ENCODE measurements around the gene ATP5IF1.

ATP5IF1 gene

DNA sequence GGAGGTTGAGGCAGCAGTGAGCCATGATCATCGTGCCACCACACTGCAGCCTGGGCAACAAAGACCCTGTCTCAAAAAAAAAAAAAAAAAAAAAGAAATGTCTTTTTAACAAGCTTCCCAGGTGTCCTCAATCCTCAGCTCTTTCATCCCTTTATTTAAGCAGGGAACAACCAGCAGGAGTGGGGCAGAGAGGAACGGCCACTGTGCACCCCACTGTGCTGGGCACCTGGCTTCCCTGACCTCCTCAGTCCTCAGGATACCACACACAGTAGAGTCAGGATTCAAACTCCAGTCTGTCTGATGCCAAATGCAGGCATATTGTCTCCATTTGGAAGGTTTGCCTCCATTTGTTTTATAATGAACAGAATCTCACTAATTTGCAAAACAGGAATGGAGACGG is 39.6 kb upstream of the ATP5IF1 start:
- no peak for TF ChIP-seq CTCF (IDR thresholded peaks at IDR 0.05; ENCODE audit: control insufficient read depth, extremely low read depth, insufficient read depth)
- no peak for DNase-seq (ENCODE audit: low read depth)
- no peak overlapping the region for H3K4me3 ChIP-seq (ENCODE audit: low read depth, low read length)

DNA sequence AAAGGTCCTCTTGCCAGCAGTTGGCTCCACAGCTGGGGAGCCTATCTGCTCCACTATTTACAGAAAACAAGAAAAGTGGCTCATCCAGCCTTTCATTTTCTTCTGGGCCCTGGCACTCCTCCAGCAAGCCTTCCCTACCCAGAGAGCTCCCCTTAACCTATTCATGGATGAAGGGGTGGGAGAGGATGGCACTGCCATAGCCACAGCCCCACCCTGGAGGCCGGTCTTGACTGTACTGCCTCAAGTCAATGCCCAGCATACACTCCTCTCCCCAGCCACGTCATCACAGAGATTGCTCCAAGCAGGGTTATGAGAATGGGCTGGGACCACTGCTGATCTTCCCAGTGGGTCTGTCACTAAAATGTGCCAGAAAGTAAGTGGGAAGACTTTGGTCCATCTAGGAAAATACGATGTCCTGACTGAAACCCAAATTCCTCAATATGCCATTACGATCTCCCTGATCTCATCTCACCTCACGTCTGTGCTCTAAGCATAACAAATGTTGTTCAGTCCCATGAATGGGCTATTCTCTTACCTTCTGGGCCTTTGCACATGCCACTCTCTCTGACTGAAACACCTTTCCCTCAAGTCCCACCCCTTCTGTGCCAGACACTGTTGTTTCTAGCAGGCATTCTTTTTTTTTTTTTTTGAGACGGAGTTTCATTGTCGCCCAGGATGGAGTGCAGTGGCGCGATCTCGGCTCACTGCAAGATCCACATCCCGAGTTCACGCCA is 38.1 kb upstream of the ATP5IF1 start:
- DNase-seq (ENCODE audit: low read depth): no peak
- no peak for TF ChIP-seq CTCF (IDR thresholded peaks at IDR 0.05; ENCODE audit: control insufficient read depth, extremely low read depth, insufficient read depth)
- no peak overlapping the region for H3K4me3 ChIP-seq (ENCODE audit: low read depth, low read length)

DNA sequence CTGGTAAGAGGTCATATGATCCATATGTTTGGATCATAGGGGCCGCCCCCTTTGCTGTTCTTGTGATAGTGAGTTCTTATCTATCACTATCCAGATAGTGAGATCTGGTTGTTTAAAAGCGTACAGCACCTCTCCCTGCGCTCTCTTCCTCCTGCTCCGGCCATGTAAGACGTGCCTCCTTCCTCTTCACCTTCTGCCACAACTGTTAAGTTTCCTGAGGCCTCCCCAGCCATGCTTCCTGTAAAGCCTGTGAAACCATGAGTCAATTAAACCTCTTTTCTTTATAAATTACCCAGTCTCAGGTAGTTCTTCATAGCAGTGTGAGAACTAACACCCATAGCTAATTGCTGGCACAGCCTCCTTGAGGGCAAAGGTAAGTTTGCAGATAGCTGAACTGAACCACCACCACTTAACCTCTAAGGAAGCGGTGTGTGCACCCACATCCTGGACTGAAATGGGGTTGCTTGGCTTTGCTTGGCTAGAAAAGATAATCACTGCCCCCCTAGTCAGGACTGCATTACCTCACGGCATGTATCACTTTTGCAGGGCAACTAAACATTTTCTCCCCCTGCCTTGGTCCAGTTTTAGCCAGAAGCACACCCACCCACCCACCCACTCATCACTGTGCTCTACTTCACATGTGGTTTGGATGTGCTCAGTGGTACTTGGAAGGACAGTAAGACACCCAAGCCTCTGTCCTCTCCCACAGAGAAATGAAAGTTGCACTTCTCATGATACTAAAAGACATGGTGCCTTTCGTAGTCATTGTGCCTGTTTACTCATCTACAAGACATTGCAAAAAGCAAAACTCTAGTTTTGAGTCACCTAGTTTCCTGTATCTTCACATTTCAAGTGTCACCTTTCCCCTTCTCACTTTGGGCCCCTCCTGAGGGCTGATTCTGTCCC is 36.3 kb upstream of the ATP5IF1 start:
- H3K4me3 ChIP-seq (ENCODE audit: low read depth, low read length): no peak overlapping the region
- no peak for DNase-seq (ENCODE audit: low read depth)

GRCh38 chr1:28200234-28200873 is 35.6 kb upstream of the ATP5IF1 start:
- H3K4me3 ChIP-seq (ENCODE audit: low read depth, low read length): no peak overlapping the region
- no peak for DNase-seq (ENCODE audit: low read depth)
- no peak for TF ChIP-seq CTCF (IDR thresholded peaks at IDR 0.05; ENCODE audit: control insufficient read depth, extremely low read depth, insufficient read depth)

More for the DNA sequence above, 36.3 kb upstream of the ATP5IF1 start:
- TF ChIP-seq CTCF (IDR thresholded peaks at IDR 0.05; ENCODE audit: control insufficient read depth, extremely low read depth, insufficient read depth): no peak

DNA sequence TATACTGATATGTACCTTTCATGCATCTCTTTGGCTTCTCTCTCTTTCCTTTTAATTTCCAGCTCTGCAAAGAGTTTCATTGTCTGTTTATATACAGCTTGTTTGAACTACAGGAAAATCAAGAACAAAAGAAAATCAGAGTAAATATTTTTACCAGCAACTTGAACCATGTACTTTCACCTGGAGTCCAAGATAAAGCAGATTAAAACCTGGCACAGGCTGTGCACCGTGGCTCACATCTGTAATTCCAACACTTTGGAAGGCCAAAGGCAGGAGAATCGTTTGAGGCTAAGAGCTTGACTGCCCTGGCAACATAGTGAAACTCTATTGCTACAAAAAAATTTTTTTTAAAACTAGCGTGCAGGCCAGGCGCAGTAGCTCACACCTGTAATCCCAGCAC is 30.7 kb upstream of the ATP5IF1 start:
- no peak overlapping the region for H3K4me3 ChIP-seq (ENCODE audit: low read depth, low read length)
- TF ChIP-seq CTCF (IDR thresholded peaks at IDR 0.05; ENCODE audit: control insufficient read depth, extremely low read depth, insufficient read depth): no peak
- DNase-seq (ENCODE audit: low read depth): no peak

DNA sequence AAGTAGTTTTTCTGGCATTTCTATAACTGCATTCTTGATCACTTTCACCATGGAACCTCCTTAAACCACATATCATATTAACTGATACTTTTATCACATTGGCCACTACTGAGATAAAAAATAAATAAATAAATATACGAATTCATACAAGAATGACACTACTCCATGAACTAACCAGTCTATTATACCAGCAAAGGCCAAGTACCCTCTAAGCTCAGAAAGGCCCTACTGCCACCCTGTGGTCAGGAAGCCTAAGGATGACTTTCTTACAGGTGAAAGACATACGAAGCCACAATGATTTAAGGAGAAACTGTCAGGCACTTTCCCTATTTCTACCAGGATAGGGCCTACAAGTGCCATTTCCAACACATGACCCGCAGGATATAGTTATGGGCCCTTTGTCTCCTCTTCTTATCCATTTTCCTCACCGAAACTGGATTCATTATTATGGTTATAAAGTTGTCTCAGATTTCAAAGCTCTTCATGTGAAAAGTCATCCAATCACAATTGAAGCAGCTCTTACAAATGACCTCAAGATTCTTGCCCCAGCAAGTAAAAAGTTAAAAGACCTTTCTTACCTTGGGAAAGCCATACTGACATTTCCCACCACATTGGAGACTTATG is 27.0 kb upstream of the ATP5IF1 start:
- peak; percentile 42 for DNase-seq (ENCODE audit: low read depth)
- peak; percentile 84 for TF ChIP-seq CTCF (IDR thresholded peaks at IDR 0.05; ENCODE audit: control insufficient read depth, extremely low read depth, insufficient read depth)
- H3K4me3 ChIP-seq (ENCODE audit: low read depth, low read length): no peak overlapping the region

Measured in LNCaP clone FGC (cell line).